B cell (primary cell): ENCODE results near the gene MEPCE. TPM values are rescaled to one million over a fixed set of nuclear protein-coding genes. Genes with fewer than 3 reads are reported as not detected.

Experiments
- ATAC-seq: fragments of 200-7000 bp; cut with Tn5 transposase; one replicate; pipeline ENCODE4 v1.10.0; 2021; ENCODE audit warnings: low read depth, mild to moderate bottlenecking, moderate number of reproducible peaks, moderate library complexity
- CTCF ChIA-PET: fragments of 350-600 bp; sonication (Branson Sonifier 250); formaldehyde crosslinking; loops from one replicate; lab custom pipeline; 2021; ENCODE audit warnings: antibody characterized with exemption, inconsistent platforms; lab: Charles Lee
- POLR2A ChIA-PET: fragments of 350-600 bp; sonication (Branson Sonifier 250); formaldehyde crosslinking; loops from one replicate; lab custom pipeline; 2021; ENCODE audit warnings: antibody characterized with exemption; lab: Charles Lee
- DNase-seq: peaks from one replicate; pipeline ENCODE4 v3.0.0; 2013
- H2AFZ ChIP-seq: 2 replicates; pipeline ENCODE4 v1.6.1; 2012; ENCODE audit warnings: mild to moderate bottlenecking, low read depth, low read length; ENCODE audit not compliant: insufficient read depth, poor library complexity, severe bottlenecking
- H3K27ac ChIP-seq, 2 donors: 1 replicate in 1 of 2; 2 replicates in 1 of 2; pipeline ENCODE4 v1.5.1; 2012 to 2013; ENCODE audit warnings: low read length in 2 of 2, mild to moderate bottlenecking in 2 of 2, moderate library complexity in 1 of 2
- H3K27me3 ChIP-seq, 4 experiments: fragments of 200-600 bp in 1 of 4; sonication (generic) in 1 of 4; replicated peaks in 1 of 4; 1 replicate in 2 of 4; 2 replicates in 2 of 4; pipeline versions ENCODE4 v1.6.1 to v1.7.0; 2013 to 2016; ENCODE audit warnings: low read length in 3 of 4, mild to moderate bottlenecking in 2 of 4, mixed read lengths in 1 of 4, moderate library complexity in 1 of 4; ENCODE audit not compliant: insufficient read depth in 4 of 4, control insufficient read depth in 3 of 4; ENCODE audit errors: control extremely low read depth in 1 of 4
- H3K36me3 ChIP-seq, 2 experiments: replicated peaks in 1 of 2; 1 replicate in 1 of 2; 2 replicates in 1 of 2; pipeline versions ENCODE4 v1.6.1 to v1.7.1; 2013; ENCODE audit warnings: low read length in 1 of 2; ENCODE audit not compliant: insufficient read depth in 2 of 2, control insufficient read depth in 1 of 2; ENCODE audit errors: control extremely low read depth in 1 of 2, extremely low read depth in 1 of 2
- H3K4me1 ChIP-seq, 2 donors: fragments of 200-600 bp in 1 of 2; sonication (generic) in 1 of 2; 1 replicate in 1 of 2; 2 replicates in 1 of 2; pipeline versions ENCODE4 v1.5.1 to v1.6.1; 2013 to 2017; ENCODE audit warnings: low read length in 2 of 2; ENCODE audit not compliant: control insufficient read depth in 2 of 2, insufficient read depth in 2 of 2
- H3K4me2 ChIP-seq: replicated peaks from 2 replicates; pipeline ENCODE3; 2012; ENCODE audit warnings: mild to moderate bottlenecking, low read depth, low read length; ENCODE audit not compliant: poor library complexity, severe bottlenecking
- H3K4me3 ChIP-seq, 5 experiments: fragments of 200-600 bp in 1 of 5; sonication (generic) in 1 of 5; 1 replicate in 3 of 5; 2 replicates in 2 of 5; pipeline versions ENCODE4 v1.5.1 to v1.7.0; 2011 to 2016; ENCODE audit warnings: low read length in 4 of 5, mild to moderate bottlenecking in 4 of 5, low read depth in 2 of 5, control low read depth in 1 of 5, moderate library complexity in 1 of 5; ENCODE audit not compliant: insufficient read depth in 1 of 5; ENCODE audit errors: control extremely low read depth in 1 of 5, extremely low read depth in 1 of 5
- H3K79me2 ChIP-seq: fragments of 200-600 bp; sonication (generic); one replicate; pipeline ENCODE4 v1.6.0; 2016; ENCODE audit warnings: low read length; ENCODE audit not compliant: control insufficient read depth, insufficient read depth
- H3K9ac ChIP-seq: fragments of 200-600 bp; sonication (generic); 2 replicates; pipeline ENCODE4 v1.6.1; 2017; ENCODE audit warnings: mild to moderate bottlenecking, low read length, moderate library complexity
- H3K9me3 ChIP-seq, 3 donors: one replicate each; pipeline versions ENCODE4 v1.6.1 to v1.7.1; 2013; ENCODE audit warnings: low read length in 2 of 3; ENCODE audit not compliant: control insufficient read depth in 2 of 3, insufficient read depth in 1 of 3; ENCODE audit errors: control extremely low read depth in 1 of 3
- H4K20me1 ChIP-seq: 2 replicates; pipeline ENCODE4 v1.6.0; 2012; ENCODE audit warnings: mild to moderate bottlenecking, low read length; ENCODE audit not compliant: insufficient read depth, control insufficient read depth, poor library complexity, severe bottlenecking
- H3K27ac Mint-ChIP-seq: one replicate; pipeline ENCODE4 v1.8.0; 2021; ENCODE audit warnings: mixed read lengths
- H3K27me3 Mint-ChIP-seq: one replicate; pipeline ENCODE4 v1.8.0; 2021; ENCODE audit warnings: mixed read lengths
- H3K4me1 Mint-ChIP-seq: one replicate; pipeline ENCODE4 v1.8.0; 2021; ENCODE audit warnings: mixed read lengths
- H3K4me3 Mint-ChIP-seq: one replicate; pipeline ENCODE4 v1.8.0; 2021; ENCODE audit warnings: mixed read lengths
- H3K9me3 Mint-ChIP-seq: one replicate; pipeline ENCODE4 v1.8.0; 2022; ENCODE audit warnings: mixed read lengths; ENCODE audit not compliant: insufficient read depth
- CTCF ChIP-seq: fragments of 200-600 bp; IDR thresholded peaks from one replicate; pipeline ENCODE4 v1.8.0; 2022; ENCODE audit warnings: antibody characterized with exemption, mild to moderate bottlenecking
- EZH2 ChIP-seq: IDR thresholded peaks from 2 replicates; pipeline ENCODE4 v1.6.1; 2012; ENCODE audit warnings: borderline replicate concordance, low read depth, mild to moderate bottlenecking, moderate library complexity, low read length; ENCODE audit not compliant: insufficient read depth, poor library complexity, severe bottlenecking
- WGBS: methylation state at CpG from one replicate; pipeline ENCODE4 v1.1.5; 2013; ENCODE audit warnings: missing lambda C conversion rate; ENCODE audit not compliant: insufficient coverage; 5-methylcytosine and 5-hydroxymethylcytosine counted together
- intact Hi-C: fragments of 100-400 bp; cut with micrococcal nuclease; formaldehyde crosslinking; loops from one replicate; pipeline ENCODE4 v1.10.0; 2022
- polyA plus RNA-seq: library from polyadenylated mRNA; depleted of rRNA; stranded (reverse); fragments of >200 nt; gene quantifications from 2 replicates; pipeline ENCODE4 v1.2.3, GENCODE V29; 2012
- total RNA-seq, 2 donors: library from RNA; stranded (reverse); fragments of 120-200 nt in 1 of 2; gene quantifications; 1 replicate in 1 of 2; 2 replicates in 1 of 2; pipeline versions ENCODE4 v1.2.3 to v1.2.4, GENCODE V29; 2013 to 2022

MEPCE gene
- total and polyA plus RNA-seq, 2 donors (not counting 1 experiment from before 2014, with no cell fraction given) = 54.5 to 90.6 TPM

- H3K9ac ChIP-seq = no peak overlapping the region
- H2AFZ ChIP-seq = no peak overlapping the region
- no peaks in the 10 kb centered on the region for H3K9me3 Mint-ChIP-seq
- no peak overlapping the region for H3K4me2 ChIP-seq
- H3K4me1 Mint-ChIP-seq = peaks cover 20% of the 10 kb centered on the region
- peaks cover 33% of the 10 kb centered on the region for H3K79me2 ChIP-seq
- no peak for DNase-seq
- peak overlapping the region; percentile 42 for H3K27ac Mint-ChIP-seq
- peaks cover 18% of the 10 kb centered on the region for H4K20me1 ChIP-seq
- H3K27ac ChIP-seq = no peak overlapping the region
- ATAC-seq = no peak
- CTCF ChIA-PET = interaction anchor here (0.6 to 5.6 kb wide), 9 partner anchors 12 to 580 kb away, joined by 3 to 80 read pairs (median 5); partner anchors contain the start of genes FBXO24, LRCH4, MEPCE and ZCWPW1
- no peaks in the 10 kb centered on the region for H3K9me3 ChIP-seq
- H3K27me3 ChIP-seq = no peaks in the 10 kb centered on the region
- POLR2A ChIA-PET = interaction anchor here (0.7 kb wide), 1 partner anchor 148 kb away, joined by 3 read pairs; no protein-coding TSS in a partner anchor
- H3K36me3 ChIP-seq = no peaks in the 10 kb centered on the region
- no peak overlapping the region for H3K4me3 ChIP-seq
- H3K4me1 ChIP-seq = peaks cover 22 to 30% of the 10 kb centered on the region in 2 donors
- peaks cover 4% of the 10 kb centered on the region for H3K27me3 Mint-ChIP-seq
- intact Hi-C loops = no loop called here
- H3K4me3 Mint-ChIP-seq = peak overlapping the region; percentile 27
- TF ChIP-seq CTCF = no peak
- no peak for TF ChIP-seq EZH2
- WGBS = 92% methylated on average over 1 of the region's 1 CpG
Measured at GRCh38 chr7:100481466-100481865, 51.8 kb downstream of the MEPCE start.

- H3K27ac Mint-ChIP-seq = peak overlapping the region; percentile 37
- H3K9ac ChIP-seq = peak overlapping the region; percentile 69
- 48% methylated on average over 14 of the region's 14 CpGs for WGBS
Measured at GRCh38 chr7:100482728-100483089, 53.1 kb downstream of the MEPCE start.

More at GRCh38 chr7:100482728-100483089, 53.1 kb downstream of the MEPCE start:
- H3K9me3 Mint-ChIP-seq = no peaks in the 10 kb centered on the region
- H3K27me3 Mint-ChIP-seq = peaks cover 4% of the 10 kb centered on the region
- peak overlapping the region; percentile 87 for H3K4me3 Mint-ChIP-seq
- Histone ChIP-seq H3K36me3 (no peaks in the 10 kb centered on the region), H4K20me1 (peaks cover 6% of the 10 kb centered on the region), H3K4me3 (peak overlapping the region in 4 of 5 experiments; percentile 36 to 67 (median 49)), H3K4me2 (peak overlapping the region; percentile 98), H3K79me2 (peaks cover 21% of the 10 kb centered on the region), H3K9me3 (no peaks in the 10 kb centered on the region), H3K27ac (no peak overlapping the region), H2AFZ (peak overlapping the region; percentile 86), H3K27me3 (no peaks in the 10 kb centered on the region), H3K4me1 (peaks cover 11 to 18% of the 10 kb centered on the region in 2 donors)
- POLR2A ChIA-PET = interaction anchor here (0.6 to 1.5 kb wide), 2 partner anchors 54 to 139 kb away, joined by 3 to 5 read pairs; partner anchors contain the start of genes MEPCE and ZCWPW1
- DNase-seq (no peak), ATAC-seq (no peak)
- CTCF ChIA-PET = interaction anchor here (0.6 to 5.6 kb wide), 23 partner anchors 8 to 503 kb away, joined by 3 to 80 read pairs (median 4); partner anchors contain the start of genes FBXO24, LRCH4, MEPCE and PCOLCE
- intact Hi-C loops = loop anchor here (1.0 kb wide), 3 partner anchors 13 to 77 kb away; no protein-coding TSS in a partner anchor
- TF ChIP-seq EZH2 (no peak), CTCF (no peak)
- H3K4me1 Mint-ChIP-seq = peaks cover 11% of the 10 kb centered on the region
